Measurements from ENCODE around the gene RHOT2. TPM values are rescaled to one million over a fixed set of nuclear protein-coding genes. Genes with fewer than 3 reads are reported as not detected.

The RHOT2 gene
- total RNA-seq, 1 experiment from 2014 or later, result 163 TPM

DNA sequence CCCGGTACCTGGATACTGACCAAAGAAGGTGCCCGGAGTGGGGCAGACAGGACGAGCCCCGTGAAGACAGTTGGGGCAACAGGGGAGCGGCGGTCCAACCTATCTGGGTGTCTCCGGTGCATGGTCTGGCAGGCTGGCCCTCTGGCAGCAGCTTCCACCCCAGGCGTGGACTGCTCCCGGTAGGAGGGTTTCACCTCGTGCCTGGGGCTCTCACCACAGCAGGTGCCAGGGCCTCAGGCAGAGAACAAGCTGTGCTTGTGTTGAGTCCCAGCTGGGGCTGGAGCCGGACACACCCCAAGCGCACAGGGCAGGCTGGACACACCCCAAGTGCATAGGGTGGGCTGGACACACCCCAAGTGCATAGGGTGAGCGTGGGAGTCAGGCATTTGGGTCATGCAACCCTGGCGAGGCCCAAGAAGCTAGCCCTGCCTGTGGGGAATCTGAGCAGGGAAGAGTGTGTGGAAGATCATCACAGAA, 39.2 kb downstream of the RHOT2 start:
- intact Hi-C loops (cut with micrococcal nuclease; ENCODE audit: unreplicated experiment), result no loop called here
- no peak overlapping the region for H3K4me3 Mint-ChIP-seq (ENCODE audit: low read depth, unreplicated experiment)
- BruUV-seq (replicated peaks), result no TSS peak
- TF ChIP-seq, protein P1, sequence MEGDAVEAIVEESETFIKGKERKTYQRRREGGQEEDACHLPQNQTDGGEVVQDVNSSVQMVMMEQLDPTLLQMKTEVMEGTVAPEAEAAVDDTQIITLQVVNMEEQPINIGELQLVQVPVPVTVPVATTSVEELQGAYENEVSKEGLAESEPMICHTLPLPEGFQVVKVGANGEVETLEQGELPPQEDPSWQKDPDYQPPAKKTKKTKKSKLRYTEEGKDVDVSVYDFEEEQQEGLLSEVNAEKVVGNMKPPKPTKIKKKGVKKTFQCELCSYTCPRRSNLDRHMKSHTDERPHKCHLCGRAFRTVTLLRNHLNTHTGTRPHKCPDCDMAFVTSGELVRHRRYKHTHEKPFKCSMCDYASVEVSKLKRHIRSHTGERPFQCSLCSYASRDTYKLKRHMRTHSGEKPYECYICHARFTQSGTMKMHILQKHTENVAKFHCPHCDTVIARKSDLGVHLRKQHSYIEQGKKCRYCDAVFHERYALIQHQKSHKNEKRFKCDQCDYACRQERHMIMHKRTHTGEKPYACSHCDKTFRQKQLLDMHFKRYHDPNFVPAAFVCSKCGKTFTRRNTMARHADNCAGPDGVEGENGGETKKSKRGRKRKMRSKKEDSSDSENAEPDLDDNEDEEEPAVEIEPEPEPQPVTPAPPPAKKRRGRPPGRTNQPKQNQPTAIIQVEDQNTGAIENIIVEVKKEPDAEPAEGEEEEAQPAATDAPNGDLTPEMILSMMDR (IDR thresholded peaks at IDR 0.05; ENCODE audit: unreplicated experiment), result no peak
- H3K9me3 Mint-ChIP-seq (ENCODE audit: low read depth, unreplicated experiment), result no peaks in the 10 kb centered on the region
- peaks cover 88% of the 10 kb centered on the region for H3K27me3 Mint-ChIP-seq (ENCODE audit: unreplicated experiment)
- H3K27ac Mint-ChIP-seq (ENCODE audit: unreplicated experiment), result no peak overlapping the region
- DNase-seq, result no peak
- peaks cover 6% of the 10 kb centered on the region for H3K4me1 Mint-ChIP-seq (ENCODE audit: low read depth, unreplicated experiment)
- CTCF ChIA-PET, result interaction anchor here (0.5 to 1.4 kb wide), 4 partner anchors 12 to 80 kb away, joined by 3 to 4 read pairs (median 3); partner anchors contain the start of gene CIAO3
- H3K36me3 Mint-ChIP-seq (ENCODE audit: insufficient read depth, unreplicated experiment), result peaks cover 8% of the 10 kb centered on the region

DNA sequence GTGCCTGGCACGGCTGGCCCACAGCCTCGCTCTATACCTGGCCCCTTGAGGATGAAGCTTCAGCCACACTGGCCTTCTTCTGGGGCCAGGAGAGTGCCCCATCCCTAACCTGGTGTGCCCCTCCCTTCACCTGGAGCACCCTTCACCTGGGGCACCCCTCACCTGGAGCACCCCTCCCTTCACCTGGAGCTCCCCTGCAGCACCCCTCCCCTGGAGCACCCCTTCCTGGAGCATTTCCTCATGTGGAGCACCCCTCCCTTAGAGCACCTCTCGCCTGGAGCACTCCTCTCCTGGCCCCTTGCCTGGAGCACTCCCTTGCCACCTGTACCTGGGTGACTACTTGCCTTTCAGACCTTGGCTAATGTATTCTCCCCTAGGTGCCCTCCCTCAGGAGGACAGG, 40.1 kb downstream of the RHOT2 start:
- intact Hi-C loops (cut with micrococcal nuclease; ENCODE audit: unreplicated experiment), result no loop called here

DNA sequence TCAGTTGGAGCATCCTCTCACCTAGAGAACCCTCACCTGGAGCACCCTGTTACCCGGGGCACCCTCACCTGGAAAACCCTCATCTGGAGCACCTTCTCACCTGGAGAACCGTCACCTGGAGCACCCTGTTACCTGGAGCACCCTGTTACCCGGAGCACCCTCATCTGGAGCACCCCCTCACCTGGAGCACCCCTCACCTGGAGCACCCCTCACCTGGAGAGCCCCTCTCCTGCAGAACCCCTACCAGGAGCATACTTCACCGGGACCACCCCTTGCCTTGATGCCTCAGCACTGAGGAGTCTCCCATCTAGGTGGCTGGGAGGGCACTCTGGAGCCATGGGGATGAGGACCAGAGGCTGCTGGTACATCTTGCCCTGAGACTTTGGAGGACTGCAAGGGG, 41.0 kb downstream of the RHOT2 start:
- Mint-ChIP-seq H3K4me3 (ENCODE audit: low read depth, unreplicated experiment) (no peak overlapping the region), H3K27me3 (ENCODE audit: unreplicated experiment) (peaks cover 69% of the 10 kb centered on the region), H3K27ac (ENCODE audit: unreplicated experiment) (no peak overlapping the region), H3K9me3 (ENCODE audit: low read depth, unreplicated experiment) (no peaks in the 10 kb centered on the region), H3K36me3 (ENCODE audit: insufficient read depth, unreplicated experiment) (peaks cover 12% of the 10 kb centered on the region), H3K4me1 (ENCODE audit: low read depth, unreplicated experiment) (peaks cover 6% of the 10 kb centered on the region)
- BruUV-seq (replicated peaks), result no TSS peak
- DNase-seq, result no peak
- intact Hi-C loops (cut with micrococcal nuclease; ENCODE audit: unreplicated experiment), result no loop called here
- TF ChIP-seq, protein P1 (IDR thresholded peaks at IDR 0.05; ENCODE audit: unreplicated experiment), result no peak
- CTCF ChIA-PET, result interaction anchor here (0.6 kb wide), 1 partner anchor 477 kb away, joined by 4 read pairs; no protein-coding TSS in a partner anchor

More for the DNA sequence above, 40.1 kb downstream of the RHOT2 start:
- CTCF ChIA-PET, result no interaction called here
- Mint-ChIP-seq H3K4me1 (ENCODE audit: low read depth, unreplicated experiment) (peaks cover 6% of the 10 kb centered on the region), H3K27me3 (ENCODE audit: unreplicated experiment) (peaks cover 79% of the 10 kb centered on the region), H3K36me3 (ENCODE audit: insufficient read depth, unreplicated experiment) (peaks cover 11% of the 10 kb centered on the region), H3K9me3 (ENCODE audit: low read depth, unreplicated experiment) (no peaks in the 10 kb centered on the region), H3K4me3 (ENCODE audit: low read depth, unreplicated experiment) (no peak overlapping the region), H3K27ac (ENCODE audit: unreplicated experiment) (no peak overlapping the region)
- TF ChIP-seq, protein P1 (IDR thresholded peaks at IDR 0.05; ENCODE audit: unreplicated experiment), result no peak
- no TSS peak for BruUV-seq (replicated peaks)
- no peak for DNase-seq

DNA sequence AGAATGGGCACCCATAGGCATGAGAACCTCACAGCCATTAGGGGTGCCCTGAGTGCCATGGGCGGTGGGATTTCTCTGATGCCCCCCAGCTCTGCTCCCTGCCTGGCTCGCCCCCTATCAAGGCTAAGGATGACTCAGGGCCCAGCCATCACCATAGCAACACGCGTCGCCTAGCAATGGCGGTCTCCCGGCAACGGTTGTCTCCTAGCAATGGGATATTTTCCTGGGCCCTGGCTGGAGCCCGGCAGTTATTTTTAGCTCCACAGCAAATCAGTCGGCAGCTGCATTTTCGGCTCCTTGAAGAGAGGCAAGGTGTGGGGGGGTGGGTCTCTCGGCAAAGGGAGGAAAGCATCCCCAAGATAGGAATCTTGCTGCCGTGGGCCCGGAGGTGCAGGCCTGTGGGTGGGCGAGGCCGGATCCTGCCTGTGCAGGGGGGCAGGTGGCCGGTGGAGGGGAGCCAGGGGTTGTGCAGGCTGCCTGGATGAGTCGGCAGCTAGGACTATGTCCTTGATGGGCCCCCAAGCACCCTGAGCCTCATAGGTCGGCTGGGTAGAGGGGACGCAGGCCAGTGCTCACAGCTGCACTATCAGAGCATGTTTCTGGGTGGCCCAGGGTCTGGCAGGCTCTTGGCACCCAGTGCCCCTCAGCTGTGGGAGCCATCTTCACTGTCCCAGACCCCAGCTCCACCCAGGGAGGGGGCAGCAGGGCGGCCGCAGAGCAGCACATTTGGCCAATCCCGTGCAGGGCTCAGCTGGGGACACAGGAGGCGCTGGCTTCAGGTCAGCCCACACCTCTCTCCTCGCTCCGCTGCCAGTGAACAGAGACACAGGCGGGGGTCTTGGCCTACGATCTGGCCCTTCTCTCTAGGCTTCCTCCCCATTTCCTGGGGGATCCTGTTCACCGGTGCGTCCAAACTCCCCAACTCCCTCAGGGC, 41.9 kb downstream of the RHOT2 start:
- H3K4me1 Mint-ChIP-seq (ENCODE audit: low read depth, unreplicated experiment), result peaks cover 6% of the 10 kb centered on the region
- intact Hi-C loops (cut with micrococcal nuclease; ENCODE audit: unreplicated experiment), result loop anchor here (5.0 kb wide), 1 partner anchor 77 kb away; the partner anchor contains the start of genes CHTF18 and RPUSD1
- H3K27ac Mint-ChIP-seq (ENCODE audit: unreplicated experiment), result no peak overlapping the region
- no peak overlapping the region for H3K4me3 Mint-ChIP-seq (ENCODE audit: low read depth, unreplicated experiment)
- no peaks in the 10 kb centered on the region for H3K9me3 Mint-ChIP-seq (ENCODE audit: low read depth, unreplicated experiment)
- peaks cover 17% of the 10 kb centered on the region for H3K36me3 Mint-ChIP-seq (ENCODE audit: insufficient read depth, unreplicated experiment)
- TF ChIP-seq, protein P1 (IDR thresholded peaks at IDR 0.05; ENCODE audit: unreplicated experiment), result no peak
- BruUV-seq (replicated peaks), result no TSS peak
- peak; percentile 65 for DNase-seq
- H3K27me3 Mint-ChIP-seq (ENCODE audit: unreplicated experiment), result peaks cover 61% of the 10 kb centered on the region
- CTCF ChIA-PET, result interaction anchor here (0.6 kb wide), 1 partner anchor 478 kb away, joined by 4 read pairs; no protein-coding TSS in a partner anchor
